A549 treated with RU486 at 1 μM for 4 hours (cell line): ENCODE data around the gene ATL1. TPM values are rescaled to one million over a fixed set of nuclear protein-coding genes. Genes with fewer than 3 reads are reported as not detected.

Experiments
- total RNA-seq: library from RNA; stranded (reverse); fragments of 200-300 nt; extraction: Qiagen RNA extraction; gene quantifications from 5 replicates; pipeline ENCODE4 v1.2.3, GENCODE V29; 2022; ENCODE audit warnings: low read depth

Gene ATL1
- 4.0 to 6.0 TPM (median 4.2 TPM) in 5 replicates for total RNA-seq

GRCh38 chr14:50559990-50560930 is at the start of gene ATL1:
TSS of gene ATL1 (plus strand) at chr14:50560145. CDS start at chr14:50560266, 121 bp downstream.

GRCh38 chr14:50532502-50533240 is 27.3 kb upstream of the ATL1 start, which contains the start of gene MAP4K5:
TSS of gene MAP4K5 (minus strand) at chr14:50532569. CDS start at chr14:50532049, 520 bp downstream.

DNA sequence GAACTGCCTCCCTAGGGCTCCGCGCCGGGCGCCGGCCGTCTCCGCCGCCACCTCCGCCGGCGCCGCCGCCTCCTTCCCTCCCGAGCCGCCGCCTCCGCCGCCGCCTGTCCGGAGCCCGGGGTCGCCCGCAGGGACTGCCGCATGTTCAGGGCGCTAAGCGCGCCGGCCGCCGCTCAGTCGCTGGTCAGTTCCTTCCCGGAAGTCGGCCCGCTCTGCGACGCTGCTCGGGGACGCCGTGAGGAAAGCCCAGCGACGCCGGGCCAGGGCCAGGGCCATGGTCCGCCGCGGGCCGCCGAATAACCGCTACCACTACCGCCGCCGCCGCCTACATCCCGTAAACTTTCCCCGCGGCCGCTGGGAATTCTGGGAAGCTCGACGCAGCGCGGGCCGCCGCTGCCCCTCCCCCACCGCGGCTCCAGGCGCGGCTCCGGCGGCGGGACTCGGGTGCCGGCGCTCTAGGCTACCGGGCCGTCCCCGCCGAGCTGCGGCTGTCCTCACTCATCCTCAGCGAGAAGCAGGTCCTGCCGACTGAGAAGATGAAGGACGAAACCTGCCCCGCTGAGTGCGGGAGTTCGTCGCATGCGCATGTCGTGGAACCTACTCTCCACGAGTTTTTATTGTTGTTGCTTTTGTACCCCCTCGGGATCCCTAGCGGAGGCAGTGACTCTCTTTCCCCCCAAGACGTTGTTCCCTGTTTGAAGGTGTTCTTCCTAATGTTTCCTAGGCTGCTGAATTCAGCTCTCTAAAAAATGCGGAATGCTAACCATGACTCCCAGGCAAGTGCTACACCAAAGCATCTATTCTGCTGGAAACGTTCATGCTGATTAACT is 108.3 kb downstream of the ATL1 start, which contains the start of gene SAV1:
TSS of gene SAV1 (minus strand) at position 311 of the 830 bp plus-strand sequence. CDS start 339 bp downstream, outside the sequence.

Other genes with a start within 250 kb of the ATL1 start
- gene L2HGDH, start 247.9 kb upstream of the ATL1 start, total RNA-seq, result 8.7 to 10.8 TPM (median 10.4 TPM) in 5 replicates
- 8.6 to 13.4 TPM (median 12.5 TPM) in 5 replicates for gene DMAC2L, start 247.8 kb upstream of the ATL1 start, total RNA-seq
- gene CDKL1, start 163.3 kb upstream of the ATL1 start, total RNA-seq, result 5.3 to 11.2 TPM (median 6.2 TPM) in 5 replicates
- gene MAP4K5, start 27.6 kb upstream of the ATL1 start, total RNA-seq, result 23.3 to 48.0 TPM (median 40.3 TPM) in 5 replicates
- 18.1 to 28.5 TPM (median 25.8 TPM) in 5 replicates for gene SAV1, start 108.2 kb downstream of the ATL1 start, total RNA-seq